HepG2 (cell line): ENCODE data around the gene FAM72A. TPM values are rescaled to one million over a fixed set of nuclear protein-coding genes. Genes with fewer than 3 reads are reported as not detected.

Source experiments
- ATAC-seq: fragments of 200-7000 bp; cut with Tn5 transposase; 3 replicates; pipeline ENCODE4 v1.9.1; 2020; ENCODE audit warnings: mild to moderate bottlenecking, moderate library complexity
- BruUV-seq: library from RNA; stranded (reverse); fragments of 400-500 nt; replicated peaks from 2 replicates; lab custom pipeline; 2021; lab: Mats Ljungman, UMichigan
- CTCF ChIA-PET: fragments of 300-600 bp; formaldehyde crosslinking; extraction: SDS; loops from one replicate; lab custom pipeline; 2021; ENCODE audit warnings: low total read pairs, inconsistent platforms, low intra/inter-chr PET ratio; lab: Yijun Ruan, JAX
- POLR2A ChIA-PET: fragments of 350-600 bp; sonication (Branson Sonifier 250); formaldehyde crosslinking; loops from one replicate; lab custom pipeline; 2020; ENCODE audit warnings: antibody characterized with exemption, inconsistent platforms; lab: Yijun Ruan, JAX
- DNase-seq: peaks from one replicate; pipeline ENCODE4 v3.0.0-alpha.2; 2015; ENCODE audit warnings: low spot score
- FAIRE-seq: peaks from 3 replicates; lab custom pipeline; 2011; peaks lifted over from hg19 to GRCh38; lab: Jason Lieb, UNC
- H2AFZ ChIP-seq: one replicate; pipeline ENCODE4 v1.6.1; 2011; ENCODE audit warnings: low read length, inconsistent platforms
- H3K27ac ChIP-seq: fragments of 300-600 bp; 3 replicates; pipeline ENCODE4 v1.8.0; 2011; ENCODE audit warnings: mixed run types, mild to moderate bottlenecking, mixed read lengths, low read length, inconsistent platforms; ENCODE audit not compliant: insufficient read depth; ENCODE audit errors: extremely low read length
- H3K27me3 ChIP-seq, 2 experiments: fragments of 200-600 bp in 1 of 2; 2 replicates in 1 of 2; 3 replicates in 1 of 2; pipeline versions ENCODE4 v1.6.0 to v1.8.0; 2011; ENCODE audit warnings: low read length in 2 of 2, mild to moderate bottlenecking in 2 of 2, moderate library complexity in 2 of 2, inconsistent platforms in 1 of 2; ENCODE audit not compliant: insufficient read depth in 2 of 2, control insufficient read depth in 1 of 2
- H3K36me3 ChIP-seq, 2 experiments: fragments of 200-600 bp in 1 of 2; replicated peaks in 1 of 2; 2 replicates in 1 of 2; 3 replicates in 1 of 2; pipeline versions ENCODE4 v1.5.1 to v1.8.0; 2011; ENCODE audit warnings: low read length in 2 of 2, inconsistent platforms in 1 of 2; ENCODE audit not compliant: insufficient read depth in 2 of 2, control insufficient read depth in 1 of 2
- H3K4me1 ChIP-seq: 2 replicates; pipeline ENCODE4 v1.5.1; 2012; ENCODE audit warnings: low read length, inconsistent platforms; ENCODE audit not compliant: insufficient read depth
- H3K4me2 ChIP-seq: 2 replicates; pipeline ENCODE4 v1.6.0; 2011; ENCODE audit warnings: low read depth, low read length, inconsistent platforms
- H3K4me3 ChIP-seq, 3 experiments: fragments of 200-600 bp in 1 of 3; sonication (generic), shearing (Covaris generic) in 1 of 3; replicated peaks in 1 of 3; 2 replicates each; pipeline ENCODE4 v1.5.1; 2011 to 2016; ENCODE audit warnings: low read length in 3 of 3, inconsistent platforms in 2 of 3, low read depth in 2 of 3, mild to moderate bottlenecking in 2 of 3, control low read depth in 1 of 3, mixed read lengths in 1 of 3; ENCODE audit not compliant: insufficient read depth in 1 of 3
- H3K79me2 ChIP-seq: one replicate; pipeline ENCODE4 v1.6.1; 2011; ENCODE audit warnings: low read length, inconsistent platforms; ENCODE audit not compliant: insufficient read depth
- H3K9ac ChIP-seq: 2 replicates; pipeline ENCODE4 v1.6.0; 2011; ENCODE audit warnings: mild to moderate bottlenecking, low read depth, low read length, inconsistent platforms; ENCODE audit not compliant: insufficient read depth
- H3K9me3 ChIP-seq: 2 replicates; pipeline ENCODE4 v1.5.1; 2012; ENCODE audit warnings: mild to moderate bottlenecking, low read length
- H4K20me1 ChIP-seq: 2 replicates; pipeline ENCODE4 v1.6.0; 2011; ENCODE audit warnings: inconsistent platforms, mild to moderate bottlenecking, low read length, moderate library complexity; ENCODE audit not compliant: insufficient read depth
- FOXJ3 ChIP-seq: sonication (generic); formaldehyde crosslinking; IDR thresholded peaks from 2 replicates; pipeline ENCODE4 v1.4.0; 2020; ENCODE audit warnings: missing genetic modification reagents, mild to moderate bottlenecking, borderline replicate concordance
- GATAD1 ChIP-seq: IDR thresholded peaks from 2 replicates; pipeline ENCODE4 v1.6.1; 2016; ENCODE audit warnings: missing genetic modification reagents, missing compliant biosample characterization
- RELA ChIP-seq: sonication (generic); formaldehyde crosslinking; IDR thresholded peaks from 2 replicates; pipeline ENCODE4 v1.4.0; 2020; ENCODE audit warnings: missing genetic modification reagents
- SNAPC4 ChIP-seq: sonication (generic); formaldehyde crosslinking; IDR thresholded peaks from 2 replicates; pipeline ENCODE4 v1.4.0; 2020; ENCODE audit warnings: mild to moderate bottlenecking, missing genetic modification reagents
- SRSF4 ChIP-seq: fragments of 200-400 bp; formaldehyde crosslinking; IDR thresholded peaks from one replicate; pipeline ENCODE4 v1.6.1; 2018; ENCODE audit warnings: mild to moderate bottlenecking, low read depth, low read length, moderate library complexity; ENCODE audit not compliant: poor library complexity, severe bottlenecking
- USF2 ChIP-seq, 2 experiments: sonication (generic) in 1 of 2; formaldehyde crosslinking in 1 of 2; IDR thresholded peaks; 2 replicates each; pipeline versions ENCODE4 v1.5.1 to v1.6.1; 2011 to 2020; ENCODE audit warnings: borderline replicate concordance in 1 of 2, low read depth in 1 of 2, low read length in 1 of 2, mild to moderate bottlenecking in 1 of 2, missing genetic modification reagents in 1 of 2, moderate library complexity in 1 of 2
- ZNF607 ChIP-seq: sonication (generic); formaldehyde crosslinking; IDR thresholded peaks from 2 replicates; pipeline ENCODE4 v1.5.1; 2020; ENCODE audit warnings: missing genetic modification reagents, mild to moderate bottlenecking, borderline replicate concordance
- WGBS: methylation state at CpG from one replicate; pipeline ENCODE4 v1.1.6; 2017; ENCODE audit warnings: low lambda C conversion rate; 5-methylcytosine and 5-hydroxymethylcytosine counted together
- in situ Hi-C: cut with HindIII; loops from 2 replicates; pipeline ENCODE4 v1.10.0; 2017; ENCODE audit warnings: low pct_unique_long_range_greater_than_20kb; ENCODE audit not compliant: extremely low pct_ligation_motif_present
- intact Hi-C: fragments of 100-400 bp; cut with micrococcal nuclease; formaldehyde crosslinking; loops from one replicate; pipeline ENCODE4 v1.10.0; 2022; ENCODE audit not compliant: unreplicated experiment
- polyA plus RNA-seq, 8 experiments: library from polyadenylated mRNA; depleted of rRNA in 3 of 8; stranded (reverse) in 7 of 8; unstranded in 1 of 8; fragments of >200 nt; fragmentation: Illumina TruSeq in 4 of 8; extraction: Trizol in 4 of 8; gene quantifications; 2 replicates each; pipeline versions ENCODE4 v1.2.1 to v1.2.3, GENCODE V29; 2011 to 2016; ENCODE audit warnings: low read depth in 4 of 8, missing spikeins in 1 of 8, mixed read lengths in 1 of 8; ENCODE audit not compliant: insufficient read depth in 1 of 8
- total RNA-seq, 5 experiments: library from RNA; depleted of rRNA; stranded (reverse); fragments of >200 nt; fragmentation: Illumina TruSeq; extraction: Trizol; gene quantifications; 2 replicates each; pipeline ENCODE4 v1.2.3, GENCODE V29; 2016; ENCODE audit warnings: low read depth in 1 of 5
- TF ChIP-seq, protein P1 (sequence below): sonication (generic); formaldehyde crosslinking; conservative IDR thresholded peaks from 2 replicates; pipeline ENCODE4 v1.4.0; 2020; ENCODE audit warnings: missing genetic modification reagents
- TF ChIP-seq, protein P2 (sequence below): sonication (generic); IDR thresholded peaks from 2 replicates; pipeline ENCODE4 v1.6.1; 2016; ENCODE audit warnings: low read depth, borderline replicate concordance
- TF ChIP-seq, protein P3 (sequence below): sonication (generic); formaldehyde crosslinking; IDR thresholded peaks from 2 replicates; pipeline ENCODE4 v1.5.0; 2020; ENCODE audit warnings: missing genetic modification reagents
- TF ChIP-seq, protein P4 (sequence below): sonication (generic); formaldehyde crosslinking; IDR thresholded peaks from 2 replicates; pipeline ENCODE4 v1.5.1; 2020; ENCODE audit warnings: missing genetic modification reagents, mild to moderate bottlenecking, borderline replicate concordance

The FAM72A gene
- total and polyA plus RNA-seq, 2 of the 13 experiments (the other 11 are each of a cell fraction or from before 2014, with no cell fraction given) = 7.1 to 11.1 TPM

DNA sequence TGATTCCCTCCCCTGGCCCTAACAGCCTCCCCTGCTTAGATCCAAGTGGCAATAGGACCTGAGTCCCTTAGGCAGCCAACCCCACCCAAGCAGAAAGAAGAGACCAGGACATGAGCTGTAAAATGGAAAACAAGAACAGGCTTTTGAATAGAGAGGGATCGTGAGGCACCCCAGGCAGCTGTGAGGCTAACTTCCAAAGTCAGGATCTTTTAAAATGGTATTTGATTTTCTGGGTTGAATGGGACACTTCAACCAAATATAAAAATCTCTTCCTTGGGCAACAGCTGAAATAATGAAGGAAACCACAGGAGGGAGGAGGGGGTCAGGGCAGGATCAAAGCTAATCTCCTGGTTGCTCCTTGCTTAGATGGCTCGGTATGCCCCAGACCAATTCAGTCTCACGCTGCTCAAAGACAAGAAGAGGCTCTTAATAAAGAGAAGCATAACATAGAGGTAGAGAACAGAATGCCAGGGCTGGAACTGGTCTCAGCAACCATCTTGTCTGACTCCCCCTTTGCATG is 56.8 kb downstream of the FAM72A start:
- DNase-seq (no peak), FAIRE-seq (no peak), ATAC-seq (no peak)
- no peak overlapping the region for H3K9ac ChIP-seq
- no peak overlapping the region for H3K4me2 ChIP-seq
- H4K20me1 ChIP-seq = no peaks in the 10 kb centered on the region
- in situ Hi-C loops (no loop called here), intact Hi-C loops (no loop called here)
- 29% methylated on average over 3 of the region's 3 CpGs for WGBS
- H3K27me3 ChIP-seq = peaks cover 0 to 27% of the 10 kb centered on the region in 2 experiments; a peak in 2 of 5 replicates
- H3K9me3 ChIP-seq = no peaks in the 10 kb centered on the region
- POLR2A ChIA-PET = no interaction called here
- H2AFZ ChIP-seq = no peak overlapping the region
- H3K4me3 ChIP-seq = no peak overlapping the region
- H3K79me2 ChIP-seq = no peaks in the 10 kb centered on the region
- no peak overlapping the region for H3K27ac ChIP-seq
- no TSS peak for BruUV-seq
- no peaks in the 10 kb centered on the region for H3K36me3 ChIP-seq
- H3K4me1 ChIP-seq = no peaks in the 10 kb centered on the region
- CTCF ChIA-PET = no interaction called here
- no peak for TF ChIP-seq USF2 (IDR thresholded peaks at IDR 0.05; ENCODE audit: low read depth, low read length)
- no peak for TF ChIP-seq USF2 (CRISPR knock-in tag; IDR thresholded peaks at IDR 0.05; ENCODE audit: borderline replicate concordance)
- no peak for TF ChIP-seq ZNF607
- TF ChIP-seq SRSF4 = no peak
- TF ChIP-seq, protein P1, sequence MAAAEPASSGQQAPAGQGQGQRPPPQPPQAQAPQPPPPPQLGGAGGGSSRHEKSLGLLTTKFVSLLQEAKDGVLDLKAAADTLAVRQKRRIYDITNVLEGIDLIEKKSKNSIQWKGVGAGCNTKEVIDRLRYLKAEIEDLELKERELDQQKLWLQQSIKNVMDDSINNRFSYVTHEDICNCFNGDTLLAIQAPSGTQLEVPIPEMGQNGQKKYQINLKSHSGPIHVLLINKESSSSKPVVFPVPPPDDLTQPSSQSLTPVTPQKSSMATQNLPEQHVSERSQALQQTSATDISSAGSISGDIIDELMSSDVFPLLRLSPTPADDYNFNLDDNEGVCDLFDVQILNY (CRISPR knock-in tag) = no peak
- TF ChIP-seq FOXJ3 = no peak
- TF ChIP-seq GATAD1 (CRISPR knock-in tag) = no peak
- TF ChIP-seq, protein P2, sequence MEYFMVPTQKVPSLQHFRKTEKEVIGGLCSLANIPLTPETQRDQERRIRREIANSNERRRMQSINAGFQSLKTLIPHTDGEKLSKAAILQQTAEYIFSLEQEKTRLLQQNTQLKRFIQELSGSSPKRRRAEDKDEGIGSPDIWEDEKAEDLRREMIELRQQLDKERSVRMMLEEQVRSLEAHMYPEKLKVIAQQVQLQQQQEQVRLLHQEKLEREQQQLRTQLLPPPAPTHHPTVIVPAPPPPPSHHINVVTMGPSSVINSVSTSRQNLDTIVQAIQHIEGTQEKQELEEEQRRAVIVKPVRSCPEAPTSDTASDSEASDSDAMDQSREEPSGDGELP = no peak
- no peak for TF ChIP-seq RELA (CRISPR knock-in tag)
- TF ChIP-seq SNAPC4 (CRISPR knock-in tag) = no peak
- TF ChIP-seq, protein P3, sequence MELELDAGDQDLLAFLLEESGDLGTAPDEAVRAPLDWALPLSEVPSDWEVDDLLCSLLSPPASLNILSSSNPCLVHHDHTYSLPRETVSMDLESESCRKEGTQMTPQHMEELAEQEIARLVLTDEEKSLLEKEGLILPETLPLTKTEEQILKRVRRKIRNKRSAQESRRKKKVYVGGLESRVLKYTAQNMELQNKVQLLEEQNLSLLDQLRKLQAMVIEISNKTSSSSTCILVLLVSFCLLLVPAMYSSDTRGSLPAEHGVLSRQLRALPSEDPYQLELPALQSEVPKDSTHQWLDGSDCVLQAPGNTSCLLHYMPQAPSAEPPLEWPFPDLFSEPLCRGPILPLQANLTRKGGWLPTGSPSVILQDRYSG (CRISPR knock-in tag) = no peak
- TF ChIP-seq, protein P4, sequence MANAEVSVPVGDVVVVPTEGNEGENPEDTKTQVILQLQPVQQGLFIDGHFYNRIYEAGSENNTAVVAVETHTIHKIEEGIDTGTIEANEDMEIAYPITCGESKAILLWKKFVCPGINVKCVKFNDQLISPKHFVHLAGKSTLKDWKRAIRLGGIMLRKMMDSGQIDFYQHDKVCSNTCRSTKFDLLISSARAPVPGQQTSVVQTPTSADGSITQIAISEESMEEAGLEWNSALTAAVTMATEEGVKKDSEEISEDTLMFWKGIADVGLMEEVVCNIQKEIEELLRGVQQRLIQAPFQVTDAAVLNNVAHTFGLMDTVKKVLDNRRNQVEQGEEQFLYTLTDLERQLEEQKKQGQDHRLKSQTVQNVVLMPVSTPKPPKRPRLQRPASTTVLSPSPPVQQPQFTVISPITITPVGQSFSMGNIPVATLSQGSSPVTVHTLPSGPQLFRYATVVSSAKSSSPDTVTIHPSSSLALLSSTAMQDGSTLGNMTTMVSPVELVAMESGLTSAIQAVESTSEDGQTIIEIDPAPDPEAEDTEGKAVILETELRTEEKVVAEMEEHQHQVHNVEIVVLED (CRISPR knock-in tag) = no peak
